NCI-H187 treated with DMSO at 0.1 percent for 48 hours (cell line): ENCODE data around the gene MAMLD1.

Source experiments
- DNase-seq: peaks from one replicate; lab custom pipeline; 2025; lab: John Stamatoyannopoulos, UW

Gene MAMLD1

GRCh38 chrX:150459196-150459595, 96.1 kb downstream of the MAMLD1 start:
- DNase-seq: no peak

DNA sequence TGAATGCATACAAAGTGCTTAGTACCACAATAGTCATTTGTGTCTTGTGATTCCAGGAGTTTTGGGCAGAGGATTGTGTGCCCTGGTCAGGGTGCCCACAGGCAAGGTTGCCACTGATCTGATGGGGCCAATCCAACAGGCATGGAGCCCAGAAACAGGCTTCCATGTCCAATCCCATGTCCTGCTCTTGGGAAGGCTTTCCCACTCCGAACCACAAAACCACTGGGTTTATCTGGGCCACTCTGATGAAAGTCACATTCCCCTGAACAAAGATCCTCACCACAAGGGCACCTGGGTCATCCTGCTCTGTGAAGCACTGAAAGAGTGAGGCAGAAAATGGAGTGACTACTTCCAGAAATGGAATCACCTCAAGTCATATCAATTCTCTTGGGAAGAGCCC, 96.9 kb downstream of the MAMLD1 start:
- no peak for DNase-seq

- no peak for DNase-seq
Measured at GRCh38 chrX:150460781-150461180, 97.7 kb downstream of the MAMLD1 start.

DNA sequence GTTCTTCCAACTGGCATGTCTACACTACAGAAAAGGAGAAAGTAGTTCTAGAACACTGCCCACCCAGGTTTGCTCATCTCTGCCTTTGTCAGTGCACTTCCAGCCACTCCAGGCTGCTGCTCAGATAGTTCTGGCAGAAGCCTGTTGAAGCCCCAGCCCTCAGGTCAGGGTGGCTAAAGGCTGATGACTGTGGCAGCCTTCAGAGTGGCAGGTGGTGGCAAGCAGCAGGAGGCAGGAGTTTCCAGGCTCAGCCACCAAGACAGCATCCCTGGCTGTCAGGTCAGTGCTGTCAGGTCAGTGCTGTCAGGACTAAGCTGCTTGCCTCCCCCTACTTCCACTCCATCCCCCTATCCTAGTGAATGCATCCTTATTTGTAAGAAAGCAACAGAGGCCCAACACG, 100.4 kb downstream of the MAMLD1 start:
- no peak for DNase-seq

DNA sequence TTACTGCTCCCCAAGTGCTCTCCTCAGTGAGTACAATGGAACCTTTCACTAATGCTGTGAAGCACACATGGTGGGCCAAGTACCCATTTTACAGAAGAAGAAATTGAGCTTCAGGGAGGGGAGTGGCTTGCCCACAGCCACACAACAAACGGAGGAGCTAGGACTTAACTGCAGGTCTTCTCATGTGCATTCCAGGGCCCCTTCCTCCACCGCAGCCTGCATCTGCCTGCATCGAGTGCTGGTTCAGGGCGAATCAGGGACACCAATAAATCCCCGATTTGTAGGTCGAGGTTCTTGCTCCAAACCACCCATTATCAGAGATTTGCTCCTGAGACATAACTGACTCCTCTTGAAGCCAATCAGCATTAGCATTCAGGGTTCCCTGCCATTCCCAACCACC, 100.9 kb downstream of the MAMLD1 start:
- no peak for DNase-seq

GRCh38 chrX:150465326-150465725, 102.2 kb downstream of the MAMLD1 start:
- no peak for DNase-seq

DNA sequence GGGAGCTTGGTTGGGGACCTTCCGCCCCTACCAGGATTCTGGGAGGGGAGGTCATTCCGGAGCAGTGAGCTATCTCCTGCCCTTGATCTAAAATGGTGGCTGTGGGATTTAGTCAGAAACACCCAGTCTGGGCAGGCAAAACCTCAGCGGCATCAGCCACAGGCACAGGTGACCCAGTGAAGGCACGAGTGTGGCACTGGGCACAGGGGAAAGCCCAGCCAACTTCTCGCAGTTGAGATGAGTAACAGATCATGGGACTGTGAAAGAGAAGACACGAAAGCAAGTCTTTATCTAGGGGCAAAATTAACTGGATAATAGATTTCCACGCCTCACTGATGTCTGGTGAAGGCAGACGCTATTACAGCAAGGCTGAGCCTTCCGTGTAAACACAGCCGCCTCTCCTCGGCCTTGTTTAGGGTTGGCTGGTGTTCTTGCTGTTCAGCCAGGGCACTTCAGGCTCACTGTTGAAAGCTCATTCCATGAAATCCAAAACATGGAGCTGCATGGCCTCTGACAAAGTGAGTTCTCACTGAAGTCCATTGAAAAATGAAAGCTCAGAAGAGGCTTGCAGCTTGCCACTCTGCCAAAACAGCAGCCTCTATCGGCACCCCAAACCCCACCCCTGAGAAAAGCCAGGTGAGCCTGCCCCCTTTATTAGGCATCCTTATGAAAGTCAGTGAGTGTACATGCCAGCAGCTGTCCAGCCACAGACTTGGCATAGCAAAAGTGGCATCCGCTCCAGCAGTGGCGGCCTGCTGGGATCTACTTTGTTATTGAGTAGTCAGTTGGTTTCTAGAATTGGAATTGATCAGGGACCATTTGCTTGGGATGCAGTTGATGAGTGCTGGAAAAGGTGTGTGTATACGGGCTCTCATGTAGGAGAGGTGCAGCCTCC, 103.0 kb downstream of the MAMLD1 start:
- DNase-seq: peak; percentile 10

DNA sequence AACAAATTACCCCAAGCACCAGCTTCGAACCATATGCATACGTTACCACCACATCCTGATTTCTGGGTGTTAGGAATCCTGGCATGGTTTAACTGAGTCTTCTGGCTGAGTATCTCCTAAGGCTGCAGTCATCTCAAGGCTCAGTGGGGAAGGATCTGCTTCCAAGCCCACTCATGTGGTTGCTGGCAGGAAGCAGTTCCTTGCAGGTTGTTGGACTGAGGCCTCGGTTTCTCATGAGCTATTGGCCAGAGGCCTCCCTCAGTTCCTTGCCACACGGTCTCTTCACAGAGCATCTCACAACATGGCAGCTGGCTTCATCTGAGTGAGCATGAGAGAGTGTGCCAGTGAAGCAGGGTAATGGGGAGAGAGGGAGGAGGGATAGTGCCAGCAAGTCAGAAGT, 109.2 kb downstream of the MAMLD1 start:
- no peak for DNase-seq

DNA sequence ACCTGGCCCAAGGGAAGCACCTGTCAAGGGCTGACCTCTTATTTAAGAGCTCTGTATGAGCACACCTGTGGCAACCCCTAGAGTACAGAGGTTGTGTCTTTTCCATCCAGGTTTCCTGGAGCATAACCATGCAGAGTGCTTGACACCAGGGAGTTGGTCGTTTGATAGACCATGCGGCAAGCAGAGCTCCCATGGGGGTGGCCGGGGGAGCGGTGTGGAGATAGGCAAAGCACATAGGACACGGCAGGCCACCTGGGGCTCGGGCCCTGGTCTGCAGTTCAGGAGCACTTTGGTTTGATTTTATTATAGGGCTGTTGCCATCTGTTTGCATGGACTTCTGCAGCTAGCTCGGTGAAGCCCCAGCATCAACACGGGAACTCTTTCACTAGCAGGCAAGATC, 110.3 kb downstream of the MAMLD1 start:
- DNase-seq: no peak

- no peak for DNase-seq
Measured at GRCh38 chrX:150475461-150475860, 112.3 kb downstream of the MAMLD1 start.

DNA sequence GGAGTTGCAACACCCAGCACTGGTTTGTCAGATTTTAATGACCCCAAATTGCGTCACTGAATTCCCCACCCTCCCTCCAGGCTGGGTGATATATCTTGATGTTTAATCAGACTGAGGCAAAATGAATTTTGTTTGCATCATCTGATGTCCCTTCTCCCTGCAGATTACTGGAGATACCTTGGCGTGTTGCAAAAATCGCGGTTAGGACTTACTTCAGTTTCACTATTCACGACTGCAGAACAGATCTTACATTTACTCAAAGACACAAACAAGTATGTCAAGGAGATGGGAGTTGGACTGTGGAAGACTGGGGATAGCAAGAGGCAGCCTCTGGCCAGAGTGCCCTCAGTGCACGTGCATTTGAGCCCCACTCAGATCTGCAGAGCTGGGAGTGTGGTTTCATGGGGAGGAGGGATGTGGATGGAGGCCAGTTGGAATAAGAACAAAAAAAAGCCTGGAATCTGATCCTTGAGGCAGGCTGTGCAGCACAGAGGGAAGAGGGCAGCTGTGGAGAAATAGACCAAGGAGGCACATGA, 113.1 kb downstream of the MAMLD1 start:
- no peak for DNase-seq

DNA sequence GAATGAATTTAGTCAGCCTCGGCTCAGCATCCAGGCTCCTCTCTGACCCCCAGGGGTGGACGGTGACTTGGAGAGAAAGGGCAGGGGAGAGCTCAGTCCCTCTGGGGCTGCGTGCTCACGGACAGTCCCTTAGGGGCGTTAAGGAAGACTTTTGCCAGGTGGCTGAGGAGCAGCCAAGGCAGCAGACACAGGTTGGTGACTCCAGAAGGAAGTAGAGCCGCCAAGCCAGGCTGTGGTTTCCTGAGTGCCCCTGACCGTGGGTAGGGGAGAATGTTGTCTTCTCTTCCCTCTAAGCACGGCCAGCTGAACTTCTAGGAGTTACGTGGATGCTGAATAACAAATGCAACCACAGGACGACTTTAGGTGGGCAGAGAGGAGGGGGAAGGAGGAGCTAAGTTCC, 114.3 kb downstream of the MAMLD1 start:
- no peak for DNase-seq

GRCh38 chrX:150478496-150479492, 115.7 kb downstream of the MAMLD1 start:
- DNase-seq: no peak

- DNase-seq: no peak
Measured at GRCh38 chrX:150482537-150483206, 119.6 kb downstream of the MAMLD1 start.

GRCh38 chrX:150483356-150483985, 120.4 kb downstream of the MAMLD1 start:
- no peak for DNase-seq

DNA sequence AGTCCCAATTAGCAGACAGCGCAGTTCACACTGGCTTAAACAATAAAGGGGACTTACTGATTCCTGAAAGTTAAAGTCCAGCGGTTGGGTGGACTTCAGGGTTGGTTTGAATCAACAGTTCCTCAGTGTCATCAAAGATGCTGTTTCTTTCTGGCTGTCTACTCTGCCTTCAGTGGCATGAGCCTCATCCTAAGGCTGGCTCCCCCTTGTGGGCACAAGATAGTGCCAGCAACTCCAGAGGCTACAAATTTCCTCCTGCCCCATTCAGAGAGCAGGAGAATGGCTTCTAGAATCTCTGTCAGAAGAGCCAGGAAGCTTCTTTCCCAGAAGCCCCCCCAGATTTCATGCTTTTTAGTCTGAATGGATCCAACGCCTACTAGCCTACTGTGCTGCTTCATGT, 122.9 kb downstream of the MAMLD1 start:
- no peak for DNase-seq

DNA sequence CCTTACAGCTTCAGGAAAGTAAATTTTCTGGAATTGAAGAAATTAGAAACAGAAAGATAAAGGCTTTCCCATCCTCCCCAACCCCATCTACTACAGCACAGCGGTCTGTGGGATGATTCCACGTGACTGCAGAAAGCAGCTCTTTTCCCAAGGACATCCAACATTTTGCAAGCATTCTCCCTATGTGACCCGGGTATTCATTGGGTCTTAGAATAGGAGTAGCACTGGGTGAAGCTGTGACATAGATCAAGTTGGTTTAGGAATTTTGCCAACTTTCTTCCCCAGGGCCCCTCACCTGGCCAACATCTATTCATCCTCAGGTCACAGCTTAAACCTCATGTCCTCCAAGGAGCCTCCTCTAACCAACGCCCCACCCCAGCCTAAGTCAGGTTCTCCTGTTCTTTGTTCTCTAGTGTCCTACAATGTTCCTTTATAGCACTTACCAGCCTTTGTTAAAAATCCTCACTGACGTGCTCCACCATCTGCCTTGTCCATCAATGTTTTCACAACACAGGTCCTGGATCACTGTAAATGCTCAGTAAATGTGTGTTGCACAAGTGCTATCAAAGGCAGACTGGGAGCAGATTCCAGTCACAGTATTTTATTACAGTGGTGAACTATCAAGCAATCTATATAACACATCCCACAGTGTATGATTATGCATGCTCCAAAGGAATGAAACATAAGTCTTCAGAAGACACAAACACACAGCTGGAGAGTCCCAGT, 124.4 kb downstream of the MAMLD1 start:
- DNase-seq: no peak

- DNase-seq: no peak
Measured at GRCh38 chrX:150489359-150490015, 126.4 kb downstream of the MAMLD1 start.

GRCh38 chrX:150495496-150495895, 132.4 kb downstream of the MAMLD1 start:
- no peak for DNase-seq

- no peak for DNase-seq
Measured at GRCh38 chrX:150499240-150499639, 136.1 kb downstream of the MAMLD1 start.
